GM18508 (cell line): ENCODE measurements around the gene C21orf91.
A peak's percentile ranks its signal among the peaks of the same experiment; 100 is the strongest.
"Not testable (repeated sequence)": the region's sequence is repeated elsewhere in the genome, so short reads cannot be mapped to it uniquely, and the experiment has no call there.

Experiments
- ATAC-seq: cut with Tn5 transposase; IDR thresholded peaks from one replicate; pipeline ENCODE4 v1.9.1; 2021; ENCODE audit warnings: moderate number of reproducible peaks; ENCODE audit not compliant: insufficient read depth, unreplicated experiment

Gene C21orf91

GRCh38 chr21:17781524-17781923, 37.6 kb downstream of the C21orf91 start:
- ATAC-seq, result no peak

- peak; percentile 28 for ATAC-seq
These were observed 38.6 kb downstream of the C21orf91 start for GRCh38 chr21:17780539-17780938.

GRCh38 chr21:17779980-17780379, 39.2 kb downstream of the C21orf91 start:
- no peak for ATAC-seq

- no peak for ATAC-seq
These were observed 39.7 kb downstream of the C21orf91 start for GRCh38 chr21:17779496-17779895.

DNA sequence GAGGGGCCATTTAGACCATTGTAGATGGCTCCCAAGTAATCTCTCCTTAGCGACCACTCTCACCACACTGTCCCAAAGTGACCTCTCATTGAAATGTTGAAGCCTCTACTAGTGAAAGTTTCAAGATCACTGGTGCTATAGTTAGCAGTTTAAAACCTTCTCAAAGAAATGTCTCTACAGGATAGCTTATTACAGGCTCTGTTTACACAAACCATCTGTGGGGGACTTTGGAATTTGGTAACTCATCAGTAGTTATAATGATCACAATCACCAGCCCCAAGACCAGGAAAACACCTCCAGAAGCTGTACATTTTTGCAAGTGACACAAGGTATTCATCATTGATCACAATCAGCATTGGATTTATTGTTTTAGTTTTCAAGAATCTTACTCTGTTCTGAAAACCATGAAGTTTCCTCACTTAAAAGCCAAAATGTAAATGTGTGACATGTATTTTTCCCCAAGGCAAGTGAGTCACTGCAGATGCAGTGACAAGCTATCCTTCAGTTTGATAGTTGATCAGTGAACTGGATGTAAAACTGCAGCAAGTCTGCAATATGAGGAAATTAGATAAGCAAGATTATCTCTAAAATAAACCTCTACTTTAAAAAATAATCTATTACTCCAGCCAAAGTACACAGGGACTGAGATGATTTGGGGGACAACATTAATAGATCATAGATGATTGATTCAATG, 41.9 kb downstream of the C21orf91 start:
- ATAC-seq, result no peak

DNA sequence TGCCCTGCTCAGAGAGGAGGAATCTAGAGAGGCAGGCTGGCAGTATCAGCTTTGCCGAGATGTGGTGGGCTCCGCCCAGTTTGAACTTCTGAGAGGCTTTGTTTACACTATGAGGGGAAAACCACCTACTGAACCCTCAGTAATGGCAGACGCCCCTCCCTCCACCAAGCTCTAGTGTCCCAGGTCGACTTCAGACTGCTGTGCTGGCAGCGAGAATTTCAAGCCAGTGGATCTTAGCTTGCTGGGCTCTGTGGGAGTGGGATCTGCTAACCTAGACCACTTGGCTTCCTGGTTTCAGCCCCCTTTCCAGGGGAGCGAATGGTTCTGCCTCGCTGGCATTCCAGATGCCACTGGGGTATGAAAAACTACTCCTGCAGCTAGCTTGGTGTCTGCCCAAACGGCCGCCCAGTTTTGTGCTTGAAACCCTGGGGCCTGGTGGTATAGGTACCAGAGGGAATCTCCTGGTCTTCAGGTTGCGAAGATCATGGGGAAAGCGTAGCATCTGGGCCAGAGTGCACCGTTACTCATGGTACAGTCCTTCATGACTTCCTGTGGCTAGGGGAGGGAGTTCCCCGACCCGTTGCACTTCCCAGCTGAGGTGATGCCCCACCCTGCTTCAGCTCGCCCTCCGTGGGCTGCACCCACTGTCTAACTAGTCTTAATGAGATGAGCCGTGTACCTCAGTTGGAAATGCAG, 43.6 kb downstream of the C21orf91 start:
- ATAC-seq, result peak; percentile 53

- ATAC-seq, result not testable (repeated sequence)
These were observed 44.1 kb downstream of the C21orf91 start for GRCh38 chr21:17775021-17775420.

GRCh38 chr21:17769447-17769845, 49.7 kb downstream of the C21orf91 start:
- ATAC-seq, result no peak

- ATAC-seq, result no peak
These were observed 50.2 kb downstream of the C21orf91 start for GRCh38 chr21:17768840-17769446.

GRCh38 chr21:17765207-17765606, 53.9 kb downstream of the C21orf91 start:
- ATAC-seq, result no peak

DNA sequence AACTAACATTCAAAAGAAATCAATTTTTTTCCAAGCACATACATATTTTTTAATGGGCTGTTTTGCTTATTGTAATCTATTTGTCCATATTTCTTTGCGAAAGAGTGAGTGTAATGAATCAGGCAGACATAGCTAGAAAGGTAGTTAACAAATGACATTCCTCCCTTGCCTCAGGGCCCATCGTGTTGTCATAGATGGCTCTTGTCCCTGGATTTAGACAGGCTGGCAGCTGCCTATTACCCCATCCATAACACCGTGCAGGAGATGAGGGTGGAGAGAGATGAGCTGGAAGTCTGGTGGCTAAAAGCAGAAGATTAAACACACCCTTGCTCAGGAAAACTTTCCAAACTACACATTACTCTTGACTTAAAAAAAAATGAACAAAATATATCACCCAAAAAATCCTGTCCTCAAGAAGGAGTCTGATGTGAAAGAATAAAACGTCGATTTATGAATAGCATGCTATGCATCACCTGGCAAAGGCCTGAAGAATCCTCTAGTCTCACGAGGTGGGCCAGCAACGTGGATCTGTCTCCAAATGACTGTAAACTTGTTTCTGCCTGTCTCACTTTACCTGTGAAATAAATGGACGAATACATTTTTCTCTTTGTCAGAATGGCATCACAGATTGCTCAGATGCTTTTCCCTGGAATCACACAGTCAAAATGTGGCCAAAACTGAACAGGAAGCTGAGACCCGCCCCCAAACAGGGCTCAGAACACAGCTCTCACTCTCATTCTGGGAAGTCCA, 55.7 kb downstream of the C21orf91 start:
- no peak for ATAC-seq

- no peak for ATAC-seq
These were observed 59.5 kb downstream of the C21orf91 start for GRCh38 chr21:17759511-17760178.

- no peak for ATAC-seq
These were observed 60.5 kb downstream of the C21orf91 start for GRCh38 chr21:17758683-17759082.

DNA sequence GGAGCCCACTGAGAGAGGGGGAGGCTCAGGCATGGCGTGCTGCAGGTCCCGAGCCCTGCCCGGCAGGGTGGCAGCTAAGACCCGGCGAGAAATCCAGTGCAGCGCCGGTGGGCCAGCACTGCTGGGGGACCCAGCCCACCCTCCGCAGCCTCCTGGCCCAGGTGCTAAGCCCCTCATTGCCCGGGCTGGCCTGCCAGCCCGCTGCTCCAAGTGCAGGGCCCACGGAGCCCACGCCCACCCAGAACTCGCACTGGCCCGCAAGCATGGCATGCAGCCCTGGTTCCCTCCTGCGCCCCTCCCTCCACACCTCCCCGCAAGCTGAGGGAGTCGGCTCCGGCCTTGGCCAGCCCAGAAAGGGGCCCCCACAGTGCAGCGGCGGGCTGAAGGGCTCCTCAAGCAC, 61.5 kb downstream of the C21orf91 start:
- ATAC-seq, result no peak

- ATAC-seq, result no peak
These were observed 65.4 kb downstream of the C21orf91 start for GRCh38 chr21:17753736-17754135.

GRCh38 chr21:17752171-17752570, 67.0 kb downstream of the C21orf91 start:
- ATAC-seq, result no peak

- no peak for ATAC-seq
These were observed 72.2 kb downstream of the C21orf91 start for GRCh38 chr21:17746920-17747319.

DNA sequence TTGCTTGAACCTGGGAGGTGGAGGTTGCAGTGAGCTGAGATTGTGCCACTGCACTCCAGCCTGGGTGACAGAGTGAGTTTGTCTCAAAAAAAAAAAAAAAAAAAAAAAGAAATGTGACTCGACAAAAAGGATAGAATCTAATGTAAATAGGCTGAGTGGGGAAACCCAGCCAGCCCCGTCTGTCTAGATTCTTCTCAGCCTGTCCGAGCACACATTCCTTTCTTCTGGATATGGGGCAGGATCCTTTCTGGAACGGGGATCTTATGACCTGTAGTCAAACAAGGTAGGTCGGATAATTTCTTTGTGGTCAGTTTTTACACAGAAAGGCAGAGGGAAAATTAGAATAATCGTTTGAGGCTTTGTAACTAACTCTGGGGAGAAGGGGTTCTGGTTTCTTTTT, 74.1 kb downstream of the C21orf91 start:
- ATAC-seq, result no peak

DNA sequence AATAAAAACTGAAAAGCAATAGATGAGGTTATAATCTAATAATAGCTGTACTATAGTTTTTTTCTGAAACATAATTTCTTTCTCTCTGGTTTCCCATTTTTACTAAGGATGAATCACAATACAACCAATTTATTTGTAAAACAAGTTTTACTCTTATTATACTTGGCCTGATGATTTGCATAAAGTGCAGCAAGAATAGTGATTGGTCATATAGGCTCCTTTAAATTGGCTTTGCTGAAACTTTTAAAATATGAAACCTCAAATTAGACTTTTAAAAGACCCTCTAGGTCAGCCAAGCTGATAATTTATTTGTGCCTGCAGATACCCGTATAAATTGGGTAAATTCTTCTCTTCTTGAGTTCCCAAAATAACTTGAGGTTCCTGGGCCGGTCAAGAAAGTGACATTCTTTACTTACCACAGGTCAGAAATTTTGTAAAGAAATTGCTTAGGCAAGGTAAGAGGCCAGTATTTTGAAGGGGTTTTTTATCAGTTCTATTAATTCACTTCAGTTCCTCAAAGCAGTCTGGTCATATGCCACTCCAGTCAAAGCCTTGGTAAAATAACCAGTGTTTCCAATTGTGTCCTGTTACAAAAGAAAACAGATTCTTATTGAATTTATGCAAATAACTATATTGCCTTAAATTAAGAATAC, 76.1 kb downstream of the C21orf91 start:
- no peak for ATAC-seq

- ATAC-seq, result no peak
These were observed 77.0 kb downstream of the C21orf91 start for GRCh38 chr21:17742181-17742580.
